ENCODE results near the gene HECA.
"Not testable (repeated sequence)": the region's sequence is repeated elsewhere in the genome, so short reads cannot be mapped to it uniquely, and the experiment has no call there.

Gene HECA

GRCh38 chr6:139204978-139205377, 70.1 kb downstream of the HECA start:
- Histone ChIP-seq H3K79me2 (ENCODE audit: insufficient read depth, low read length) (no peaks in the 10 kb centered on the region), H3K4me2 (ENCODE audit: low read depth, low read length, poor library complexity, severe bottlenecking) (no peak overlapping the region), H3F3A (ENCODE audit: insufficient read depth) (no peaks in the 10 kb centered on the region), H2AFZ (ENCODE audit: low read depth, low read length, severe bottlenecking) (no peak overlapping the region), H3K9me2 (replicated peaks; ENCODE audit: insufficient read depth, low read length) (no peaks in the 10 kb centered on the region), H3K9ac (ENCODE audit: low read length) (no peak overlapping the region), H3K27me3 (ENCODE audit: low read length) (no peaks in the 10 kb centered on the region), H4K20me1 (ENCODE audit: low read depth, low read length) (no peaks in the 10 kb centered on the region), H3K9me3 (ENCODE audit: insufficient read depth, low read length) (no peaks in the 10 kb centered on the region), H3K36me3 (ENCODE audit: low read length) (no peaks in the 10 kb centered on the region), H3K27ac (ENCODE audit: low read depth, low read length) (no peak overlapping the region), H3K4me3 (ENCODE audit: insufficient read depth, low read length, poor library complexity, severe bottlenecking) (no peak overlapping the region)
- no peak for TF ChIP-seq CTCF (IDR thresholded peaks at IDR 0.05; ENCODE audit: insufficient read depth, low read length, poor library complexity, severe bottlenecking)
- TF ChIP-seq EZH2phosphoT487 (conservative IDR thresholded peaks at IDR 0.05; ENCODE audit: low read length): no peak

- no peaks in the 10 kb centered on the region for H3F3A ChIP-seq (ENCODE audit: insufficient read depth)
- no peaks in the 10 kb centered on the region for H3K36me3 ChIP-seq (ENCODE audit: low read length)
- H3K9ac ChIP-seq (ENCODE audit: low read length): no peak overlapping the region
- H2AFZ ChIP-seq (ENCODE audit: low read depth, low read length, severe bottlenecking): no peak overlapping the region
- no peak overlapping the region for H3K27ac ChIP-seq (ENCODE audit: low read depth, low read length)
- no peaks in the 10 kb centered on the region for H3K9me2 ChIP-seq (replicated peaks; ENCODE audit: insufficient read depth, low read length)
- no peak overlapping the region for H3K4me2 ChIP-seq (ENCODE audit: low read depth, low read length, poor library complexity, severe bottlenecking)
- H3K9me3 ChIP-seq (ENCODE audit: insufficient read depth, low read length): no peaks in the 10 kb centered on the region
- H3K79me2 ChIP-seq (ENCODE audit: insufficient read depth, low read length): no peaks in the 10 kb centered on the region
- no peaks in the 10 kb centered on the region for H3K27me3 ChIP-seq (ENCODE audit: low read length)
- TF ChIP-seq CTCF (IDR thresholded peaks at IDR 0.05; ENCODE audit: insufficient read depth, low read length, poor library complexity, severe bottlenecking) (no peak), EZH2phosphoT487 (conservative IDR thresholded peaks at IDR 0.05; ENCODE audit: low read length) (no peak)
- H4K20me1 ChIP-seq (ENCODE audit: low read depth, low read length): no peaks in the 10 kb centered on the region
- H3K4me3 ChIP-seq (ENCODE audit: insufficient read depth, low read length, poor library complexity, severe bottlenecking): no peak overlapping the region
Measured at GRCh38 chr6:139205843-139206242, 71.0 kb downstream of the HECA start.

DNA sequence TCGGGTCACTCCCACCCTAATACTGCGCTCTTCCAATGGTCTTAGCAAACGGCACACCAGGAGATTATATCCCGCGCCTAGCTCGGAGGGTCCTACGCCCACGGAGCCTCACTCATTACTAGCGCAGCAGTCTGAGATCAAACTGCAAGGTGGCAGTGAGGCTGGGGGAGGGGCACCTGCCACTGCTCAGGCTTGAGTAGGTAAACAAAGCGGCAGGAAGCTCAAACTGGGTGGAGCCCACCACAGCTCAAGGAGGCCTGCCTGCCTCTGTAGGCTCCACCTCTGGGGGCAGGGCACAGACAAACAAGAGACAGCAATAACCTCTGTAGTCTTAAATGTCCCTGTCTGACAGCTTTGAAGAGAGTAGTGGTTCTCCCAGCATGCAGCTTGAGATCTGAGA, 75.9 kb downstream of the HECA start:
- not testable (repeated sequence) for H3K9me2 ChIP-seq (replicated peaks; ENCODE audit: insufficient read depth, low read length); H3K27ac ChIP-seq (ENCODE audit: low read depth, low read length); H3K27me3 ChIP-seq (ENCODE audit: low read length); H4K20me1 ChIP-seq (ENCODE audit: low read depth, low read length); H3K4me2 ChIP-seq (ENCODE audit: low read depth, low read length, poor library complexity, severe bottlenecking); H2AFZ ChIP-seq (ENCODE audit: low read depth, low read length, severe bottlenecking); H3K79me2 ChIP-seq (ENCODE audit: insufficient read depth, low read length); H3K4me3 ChIP-seq (ENCODE audit: insufficient read depth, low read length, poor library complexity, severe bottlenecking); H3K36me3 ChIP-seq (ENCODE audit: low read length); H3F3A ChIP-seq (ENCODE audit: insufficient read depth); H3K9me3 ChIP-seq (ENCODE audit: insufficient read depth, low read length); H3K9ac ChIP-seq (ENCODE audit: low read length)

DNA sequence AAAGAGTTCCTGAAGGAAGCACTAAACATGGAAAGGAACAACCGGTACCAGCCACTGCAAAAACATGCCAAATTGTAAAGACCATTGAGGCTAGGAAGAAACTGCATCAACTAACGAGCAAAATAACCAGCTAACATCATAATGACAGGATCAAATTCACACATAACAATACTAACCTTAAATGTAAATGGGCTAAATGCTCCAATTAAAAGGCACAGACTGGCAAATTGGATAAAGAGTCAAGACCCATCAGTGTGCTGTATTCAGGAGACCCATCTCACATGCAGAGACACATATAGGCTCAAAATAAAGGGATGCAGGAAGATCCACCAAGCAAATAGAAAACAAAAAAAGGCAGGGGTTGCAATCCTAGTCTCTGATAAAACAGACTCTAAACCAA, 77.6 kb downstream of the HECA start:
- not testable (repeated sequence) for H3K9ac ChIP-seq (ENCODE audit: low read length)

More for the DNA sequence above, 77.6 kb downstream of the HECA start:
- not testable (repeated sequence) for H3K27ac ChIP-seq (ENCODE audit: low read depth, low read length); H3K4me2 ChIP-seq (ENCODE audit: low read depth, low read length, poor library complexity, severe bottlenecking); H3K27me3 ChIP-seq (ENCODE audit: low read length); H3K9me2 ChIP-seq (replicated peaks; ENCODE audit: insufficient read depth, low read length); H4K20me1 ChIP-seq (ENCODE audit: low read depth, low read length); H3F3A ChIP-seq (ENCODE audit: insufficient read depth); H3K36me3 ChIP-seq (ENCODE audit: low read length); H3K4me3 ChIP-seq (ENCODE audit: insufficient read depth, low read length, poor library complexity, severe bottlenecking); H2AFZ ChIP-seq (ENCODE audit: low read depth, low read length, severe bottlenecking); H3K79me2 ChIP-seq (ENCODE audit: insufficient read depth, low read length); H3K9me3 ChIP-seq (ENCODE audit: insufficient read depth, low read length)
